Tibial nerve (tissue), 4 donors: ENCODE results near the gene MAGI1. TPM values are rescaled to one million over a fixed set of nuclear protein-coding genes. Genes with fewer than 3 reads are reported as not detected.

Experiments used
- DNase-seq, 2 donors: peaks; one replicate each; pipeline ENCODE4 v3.0.0-alpha.2; 2019; ENCODE audit warnings: low spot score in 2 of 2
- H3K27ac ChIP-seq, 4 donors: fragments of 200-600 bp; sonication (generic) in 3 of 4; one replicate each; pipeline ENCODE4 v1.5.1; 2017 to 2019; ENCODE audit warnings: mild to moderate bottlenecking in 1 of 4
- H3K27me3 ChIP-seq, 2 donors: fragments of 200-600 bp; sonication (generic) in 1 of 2; one replicate each; pipeline versions ENCODE4 v1.5.1 to v1.6.0; 2017 to 2019
- H3K36me3 ChIP-seq, 3 donors: fragments of 200-600 bp; sonication (generic); one replicate each; pipeline ENCODE4 v1.5.1; 2018 to 2019
- H3K4me1 ChIP-seq, 4 donors: fragments of 200-600 bp; sonication (generic) in 3 of 4; one replicate each; pipeline ENCODE4 v1.5.1; 2017 to 2019
- H3K4me3 ChIP-seq, 4 donors: fragments of 200-600 bp; sonication (generic) in 3 of 4; one replicate each; pipeline ENCODE4 v1.5.1; 2017 to 2019; ENCODE audit warnings: mild to moderate bottlenecking in 1 of 4, moderate library complexity in 1 of 4
- H3K9me3 ChIP-seq, 4 donors: fragments of 200-600 bp; sonication (generic) in 3 of 4; one replicate each; pipeline ENCODE4 v1.5.1; 2017 to 2019
- CTCF ChIP-seq, 5 experiments: fragments of 200-600 bp in 3 of 5; fragments of 450-650 bp in 2 of 5; sonication (generic) in 3 of 5; IDR thresholded peaks; one replicate each; pipeline ENCODE4 v1.5.1; 2016 to 2019; ENCODE audit warnings: antibody characterized with exemption in 5 of 5, mild to moderate bottlenecking in 3 of 5, moderate library complexity in 2 of 5
- EP300 ChIP-seq, 2 donors: sonication (generic); formaldehyde crosslinking; IDR thresholded peaks; one replicate each; pipeline ENCODE4 v1.6.1; 2017; ENCODE audit warnings: antibody characterized with exemption in 2 of 2, mild to moderate bottlenecking in 1 of 2
- POLR2A ChIP-seq, 2 donors: fragments of 450-650 bp; IDR thresholded peaks; one replicate each; pipeline ENCODE4 v1.6.1; 2017; ENCODE audit warnings: antibody characterized with exemption in 2 of 2, mild to moderate bottlenecking in 2 of 2, moderate library complexity in 2 of 2
- WGBS, 2 donors: methylation state at CpG; one replicate each; pipeline ENCODE4 v1.1.5; 2018; 5-methylcytosine and 5-hydroxymethylcytosine counted together
- total RNA-seq, 4 donors: library from RNA; depleted of rRNA; stranded (reverse); fragments of >200 nt; gene quantifications; one replicate each; pipeline ENCODE4 v1.1.0, GENCODE V29; 2016

Gene MAGI1
- total RNA-seq, 4 donors from 2014 or later, result 30.6 to 52.8 (median 36.1) TPM

DNA sequence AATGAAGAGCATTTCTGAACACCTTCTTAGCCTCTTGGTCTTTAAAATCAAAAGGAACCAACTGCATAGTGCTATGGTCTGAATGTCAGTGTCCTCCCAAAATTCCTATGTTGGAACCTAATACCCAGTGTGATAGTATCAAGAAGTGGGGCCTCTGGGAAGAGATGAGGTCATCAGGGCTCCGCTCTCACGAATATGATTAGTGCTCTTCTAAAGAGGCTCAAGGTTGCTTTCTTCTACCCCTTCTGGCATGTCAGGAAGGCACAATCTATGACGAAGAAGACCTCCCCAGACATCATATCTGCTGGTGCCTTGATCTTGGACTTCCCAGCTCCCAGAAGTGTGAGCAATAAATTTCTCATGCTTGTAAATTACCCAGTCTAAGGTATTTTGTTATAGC is 209.5 kb downstream of the MAGI1 start:
- no peak overlapping the region for H3K27ac ChIP-seq
- no peak for DNase-seq
- H3K4me3 ChIP-seq, result no peak overlapping the region
- no peaks in the 10 kb centered on the region for H3K9me3 ChIP-seq
- 92 to 97% methylated on average over 3 of the region's 3 CpGs for WGBS, 2 donors
- peaks cover 0 to 3% (median 0%) of the 10 kb centered on the region in 4 donors for H3K4me1 ChIP-seq
- TF ChIP-seq CTCF (IDR thresholded peaks at IDR 0.05) (no peak), EP300 (IDR thresholded peaks at IDR 0.05) (no peak), POLR2A (IDR thresholded peaks at IDR 0.05) (no peak)
- no peaks in the 10 kb centered on the region for H3K27me3 ChIP-seq
- no peaks in the 10 kb centered on the region for H3K36me3 ChIP-seq

DNA sequence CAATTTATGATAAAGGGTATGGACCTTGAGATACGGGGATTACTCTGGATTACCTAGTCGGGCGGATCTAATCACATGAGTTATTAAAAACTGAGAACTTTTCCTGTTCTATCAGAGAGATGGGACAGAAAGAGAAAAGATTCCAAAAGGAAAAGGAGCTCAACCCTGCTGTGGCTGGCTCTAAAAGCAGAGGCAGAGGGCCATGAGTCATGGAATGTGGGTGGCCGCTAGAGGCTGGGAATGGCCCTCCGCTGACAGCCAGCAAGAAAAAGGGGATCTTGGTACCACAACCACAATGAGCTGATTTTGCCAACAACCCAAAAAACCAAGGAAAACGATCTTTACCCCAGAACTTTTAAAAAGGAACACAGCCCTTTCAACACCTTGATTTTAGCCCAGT is 210.0 kb downstream of the MAGI1 start:
- WGBS, 2 donors, result 75 to 92% methylated on average over 6 of the region's 6 CpGs
- no peak overlapping the region for H3K4me3 ChIP-seq

DNA sequence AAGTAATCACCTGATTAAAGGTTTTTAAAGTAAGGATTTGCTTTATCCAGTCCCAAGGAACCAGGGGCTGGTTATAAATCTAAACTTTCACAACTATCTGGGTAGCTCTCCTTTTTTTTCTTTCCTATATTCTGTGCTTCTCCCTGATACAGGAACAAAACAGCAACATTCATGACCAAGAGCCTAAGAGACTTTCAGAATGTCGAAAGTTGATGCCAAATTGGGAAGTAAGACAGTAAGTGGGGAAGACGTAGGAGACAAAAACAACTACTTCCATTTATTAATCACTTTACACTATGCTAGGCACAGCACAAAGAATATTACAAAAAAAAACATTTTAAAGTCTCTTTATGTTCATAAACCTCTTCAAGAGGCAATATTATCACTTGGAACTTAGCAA is 211.6 kb downstream of the MAGI1 start:
- TF ChIP-seq CTCF (IDR thresholded peaks at IDR 0.05), result no peak
- TF ChIP-seq POLR2A (IDR thresholded peaks at IDR 0.05), result no peak
- no peak for TF ChIP-seq EP300 (IDR thresholded peaks at IDR 0.05)
- DNase-seq, result no peak
- Histone ChIP-seq H3K9me3 (no peaks in the 10 kb centered on the region), H3K4me3 (no peak overlapping the region), H3K27me3 (no peaks in the 10 kb centered on the region), H3K36me3 (no peaks in the 10 kb centered on the region), H3K27ac (no peak overlapping the region), H3K4me1 (peaks cover 0 to 3% (median 0%) of the 10 kb centered on the region in 4 donors)
- WGBS, 2 donors, result 63 to 69% methylated on average over 2 of the region's 2 CpGs

More for the DNA sequence above, 210.0 kb downstream of the MAGI1 start:
- peaks cover 0 to 3% (median 0%) of the 10 kb centered on the region in 4 donors for H3K4me1 ChIP-seq
- no peaks in the 10 kb centered on the region for H3K9me3 ChIP-seq
- DNase-seq, result no peak
- H3K27ac ChIP-seq, result no peak overlapping the region
- no peaks in the 10 kb centered on the region for H3K27me3 ChIP-seq
- H3K36me3 ChIP-seq, result no peaks in the 10 kb centered on the region
- TF ChIP-seq EP300 (IDR thresholded peaks at IDR 0.05), result no peak
- no peak for TF ChIP-seq CTCF (IDR thresholded peaks at IDR 0.05)
- TF ChIP-seq POLR2A (IDR thresholded peaks at IDR 0.05), result no peak

DNA sequence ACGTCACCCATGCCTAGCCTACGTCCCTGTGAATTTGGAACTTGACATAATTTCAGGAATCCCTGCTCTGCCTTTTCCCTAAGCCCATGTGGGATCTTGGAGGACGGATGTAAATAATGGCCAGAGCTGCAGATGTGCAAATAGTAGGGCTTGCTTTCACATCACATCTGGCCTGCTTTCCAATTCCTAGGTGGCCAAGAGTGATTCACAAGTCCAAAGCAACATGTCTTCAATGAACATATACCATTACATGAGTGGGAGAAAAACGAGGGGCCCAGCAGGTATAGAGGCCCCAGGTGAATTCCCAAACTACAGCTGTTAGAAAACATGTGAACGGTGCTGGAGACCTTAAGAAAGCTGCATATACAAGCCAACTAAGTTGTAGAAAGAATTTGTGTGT is 214.6 kb downstream of the MAGI1 start:
- DNase-seq, result no peak
- 52 to 57% methylated on average over 5 of the region's 5 CpGs for WGBS, 2 donors
- no peaks in the 10 kb centered on the region for H3K27me3 ChIP-seq
- H3K27ac ChIP-seq, result no peak overlapping the region
- no peaks in the 10 kb centered on the region for H3K9me3 ChIP-seq
- TF ChIP-seq EP300 (IDR thresholded peaks at IDR 0.05), result no peak
- H3K4me1 ChIP-seq, result peaks cover 0 to 3% (median 0%) of the 10 kb centered on the region in 4 donors
- H3K36me3 ChIP-seq, result no peaks in the 10 kb centered on the region
- H3K4me3 ChIP-seq, result no peak overlapping the region

DNA sequence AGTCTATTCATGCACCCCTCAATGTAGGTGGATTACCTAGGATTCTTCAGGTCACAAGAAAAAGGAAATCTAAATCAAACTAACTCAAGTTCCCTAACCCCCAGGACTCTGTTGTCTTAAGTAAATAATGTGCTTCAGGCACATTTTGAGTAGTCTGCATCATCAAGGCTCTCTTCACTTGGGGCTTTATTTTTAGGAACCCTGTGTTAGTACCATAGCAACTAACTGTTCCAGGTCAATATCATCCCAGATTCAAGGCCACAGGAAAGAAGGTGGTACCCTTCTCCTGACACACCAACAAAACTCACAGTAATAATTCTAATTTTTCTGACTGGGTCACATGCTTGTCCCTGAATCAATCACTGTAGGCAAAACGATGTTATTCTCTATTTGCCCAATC is 218.1 kb downstream of the MAGI1 start:
- no peak for DNase-seq
- no peaks in the 10 kb centered on the region for H3K27me3 ChIP-seq
- no peak overlapping the region for H3K4me3 ChIP-seq
- H3K27ac ChIP-seq, result no peak overlapping the region
- no peaks in the 10 kb centered on the region for H3K36me3 ChIP-seq
- no peaks in the 10 kb centered on the region for H3K4me1 ChIP-seq
- WGBS, 2 donors, result 70 to 76% methylated on average over 1 of the region's 1 CpG
- no peak for TF ChIP-seq EP300 (IDR thresholded peaks at IDR 0.05)
- no peak for TF ChIP-seq CTCF (IDR thresholded peaks at IDR 0.05)
- TF ChIP-seq POLR2A (IDR thresholded peaks at IDR 0.05), result no peak
- no peaks in the 10 kb centered on the region for H3K9me3 ChIP-seq

GRCh38 chr3:65819896-65820295 is 218.8 kb downstream of the MAGI1 start:
- no peak overlapping the region for H3K4me3 ChIP-seq
- no peak overlapping the region for H3K27ac ChIP-seq
- H3K36me3 ChIP-seq, result no peaks in the 10 kb centered on the region
- no peak for TF ChIP-seq EP300 (IDR thresholded peaks at IDR 0.05)
- TF ChIP-seq CTCF (IDR thresholded peaks at IDR 0.05), result no peak
- no peak for TF ChIP-seq POLR2A (IDR thresholded peaks at IDR 0.05)
- H3K9me3 ChIP-seq, result no peaks in the 10 kb centered on the region
- no peaks in the 10 kb centered on the region for H3K27me3 ChIP-seq
- peaks cover 0 to 2% (median 0%) of the 10 kb centered on the region in 4 donors for H3K4me1 ChIP-seq
- DNase-seq, result no peak
